Stomach (tissue), 9 donors: Measurements from ENCODE around the gene PEX3. TPM values are rescaled to one million over a fixed set of nuclear protein-coding genes. Genes with fewer than 3 reads are reported as not detected.

ENCODE experiments used
- DNase-seq, 2 donors: peaks; one replicate each; pipeline versions ENCODE4 v3.0.0 to v3.0.0-alpha.2; 2013 to 2019
- H3K27ac ChIP-seq, 5 donors: fragments of 200-600 bp in 4 of 5; sonication (generic) in 4 of 5; one replicate each; pipeline ENCODE4 v1.5.1; 2013 to 2019; ENCODE audit warnings: mild to moderate bottlenecking in 1 of 5, moderate library complexity in 1 of 5
- H3K27me3 ChIP-seq, 3 donors: fragments of 200-600 bp; sonication (generic); one replicate each; pipeline ENCODE4 v1.5.1; 2017 to 2019; ENCODE audit warnings: mixed run types in 1 of 3
- H3K36me3 ChIP-seq, 4 donors: fragments of 200-600 bp; sonication (generic); 1 replicate in 3 of 4; 2 replicates in 1 of 4; pipeline ENCODE4 v1.5.1; 2016 to 2019
- H3K4me1 ChIP-seq, 4 donors: fragments of 200-600 bp; sonication (generic); one replicate each; pipeline ENCODE4 v1.5.1; 2016 to 2019
- H3K4me3 ChIP-seq, 4 donors: fragments of 200-600 bp; sonication (generic) in 3 of 4; one replicate each; pipeline ENCODE4 v1.5.1; 2016 to 2019; ENCODE audit warnings: mild to moderate bottlenecking in 1 of 4
- H3K9me3 ChIP-seq, 4 donors: fragments of 200-600 bp; sonication (generic); one replicate each; pipeline ENCODE4 v1.5.1; 2016 to 2019
- EP300 ChIP-seq: sonication (generic); formaldehyde crosslinking; IDR thresholded peaks from one replicate; pipeline ENCODE4 v1.6.1; 2017; ENCODE audit warnings: antibody characterized with exemption
- POLR2A ChIP-seq, 4 donors: fragments of 450-650 bp; IDR thresholded peaks; one replicate each; pipeline ENCODE4 v1.6.1; 2016; ENCODE audit warnings: antibody characterized with exemption in 4 of 4, control low read depth in 2 of 4, mild to moderate bottlenecking in 1 of 4, moderate library complexity in 1 of 4
- POLR2AphosphoS5 ChIP-seq, 3 donors: sonication (generic); formaldehyde crosslinking; IDR thresholded peaks; one replicate each; pipeline ENCODE4 v1.6.1; 2016; ENCODE audit warnings: antibody characterized with exemption in 3 of 3
- WGBS, 5 donors: extraction: QIAGEN DNeasy Blood & Tissue Kit in 3 of 5; methylation state at CpG; one replicate each; pipeline versions ENCODE4 v1.1.5 to v1.1.7; 2013 to 2018; 5-methylcytosine and 5-hydroxymethylcytosine counted together
- intact Hi-C: fragments of 100-400 bp; cut with DNase I; formaldehyde crosslinking; loops from one replicate; pipeline ENCODE4 v1.15.1; 2023; ENCODE audit warnings: low total_unique reads
- polyA plus RNA-seq, 3 donors: library from polyadenylated mRNA; stranded (reverse); fragments of 200-250 nt; gene quantifications; one replicate each; pipeline ENCODE4 v1.2.3, GENCODE V29; 2013
- total RNA-seq, 5 donors: library from RNA; depleted of rRNA; stranded (reverse); fragments of >200 nt; gene quantifications; one replicate each; pipeline versions ENCODE4 v1.1.0 to v1.2.3, GENCODE V29; 2014 to 2016
- TF ChIP-seq, protein P1 (sequence below), 7 experiments: fragments of 450-650 bp in 4 of 7; fragments of 200-600 bp in 3 of 7; sonication (generic) in 3 of 7; IDR thresholded peaks; one replicate each; pipeline ENCODE4 v1.5.1; 2016 to 2019; ENCODE audit warnings: antibody characterized with exemption in 7 of 7, control low read depth in 2 of 7, mild to moderate bottlenecking in 1 of 7
- donor health status: healthy with polysubstance abuse.
- donor health status: Bipolar disorder and iron deficiency.
- donor health status: healthy.

The PEX3 gene
- total and polyA plus RNA-seq, 8 donors, result 0.58 to 32.3 (median 9.1) TPM

- H3K4me1 ChIP-seq, result peaks cover 0 to 4% (median 0%) of the 10 kb centered on the region in 4 donors
- H3K9me3 ChIP-seq, result no peaks in the 10 kb centered on the region
- H3K27me3 ChIP-seq, result no peaks in the 10 kb centered on the region
- H3K36me3 ChIP-seq, result peaks cover 10 to 97% (median 90%) of the 10 kb centered on the region in 4 donors
- no peak overlapping the region for H3K27ac ChIP-seq
- intact Hi-C loops, result no loop called here
- DNase-seq, result no peak
- no peak overlapping the region for H3K4me3 ChIP-seq
- no peak for TF ChIP-seq POLR2A (IDR thresholded peaks at IDR 0.05)
- TF ChIP-seq, protein P1, sequence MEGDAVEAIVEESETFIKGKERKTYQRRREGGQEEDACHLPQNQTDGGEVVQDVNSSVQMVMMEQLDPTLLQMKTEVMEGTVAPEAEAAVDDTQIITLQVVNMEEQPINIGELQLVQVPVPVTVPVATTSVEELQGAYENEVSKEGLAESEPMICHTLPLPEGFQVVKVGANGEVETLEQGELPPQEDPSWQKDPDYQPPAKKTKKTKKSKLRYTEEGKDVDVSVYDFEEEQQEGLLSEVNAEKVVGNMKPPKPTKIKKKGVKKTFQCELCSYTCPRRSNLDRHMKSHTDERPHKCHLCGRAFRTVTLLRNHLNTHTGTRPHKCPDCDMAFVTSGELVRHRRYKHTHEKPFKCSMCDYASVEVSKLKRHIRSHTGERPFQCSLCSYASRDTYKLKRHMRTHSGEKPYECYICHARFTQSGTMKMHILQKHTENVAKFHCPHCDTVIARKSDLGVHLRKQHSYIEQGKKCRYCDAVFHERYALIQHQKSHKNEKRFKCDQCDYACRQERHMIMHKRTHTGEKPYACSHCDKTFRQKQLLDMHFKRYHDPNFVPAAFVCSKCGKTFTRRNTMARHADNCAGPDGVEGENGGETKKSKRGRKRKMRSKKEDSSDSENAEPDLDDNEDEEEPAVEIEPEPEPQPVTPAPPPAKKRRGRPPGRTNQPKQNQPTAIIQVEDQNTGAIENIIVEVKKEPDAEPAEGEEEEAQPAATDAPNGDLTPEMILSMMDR (IDR thresholded peaks at IDR 0.05), result no peak
- TF ChIP-seq POLR2AphosphoS5 (IDR thresholded peaks at IDR 0.05), result no peak
- TF ChIP-seq EP300, result no peak
- 86 to 92% (median 90%) methylated on average over 2 of the region's 2 CpGs for WGBS, 5 donors
Measured at GRCh38 chr6:143501851-143502250, 51.2 kb downstream of the PEX3 start.

GRCh38 chr6:143504369-143504768, 53.8 kb downstream of the PEX3 start:
- H3K27ac ChIP-seq, result no peak overlapping the region
- H3K27me3 ChIP-seq, result no peaks in the 10 kb centered on the region
- no peak overlapping the region for H3K4me3 ChIP-seq
- H3K36me3 ChIP-seq, result peaks cover 6 to 77% (median 72%) of the 10 kb centered on the region in 4 donors
- WGBS, 5 donors, result 69 to 91% (median 84%) methylated on average over 1 of the region's 1 CpG
- no peak for TF ChIP-seq POLR2A (IDR thresholded peaks at IDR 0.05)
- TF ChIP-seq EP300, result no peak
- TF ChIP-seq, protein P1 (IDR thresholded peaks at IDR 0.05), result no peak
- no peak for TF ChIP-seq POLR2AphosphoS5 (IDR thresholded peaks at IDR 0.05)
- H3K4me1 ChIP-seq, result peaks cover 0 to 17% (median 8%) of the 10 kb centered on the region in 4 donors
- intact Hi-C loops, result no loop called here
- DNase-seq, result no peak
- H3K9me3 ChIP-seq, result no peaks in the 10 kb centered on the region

DNA sequence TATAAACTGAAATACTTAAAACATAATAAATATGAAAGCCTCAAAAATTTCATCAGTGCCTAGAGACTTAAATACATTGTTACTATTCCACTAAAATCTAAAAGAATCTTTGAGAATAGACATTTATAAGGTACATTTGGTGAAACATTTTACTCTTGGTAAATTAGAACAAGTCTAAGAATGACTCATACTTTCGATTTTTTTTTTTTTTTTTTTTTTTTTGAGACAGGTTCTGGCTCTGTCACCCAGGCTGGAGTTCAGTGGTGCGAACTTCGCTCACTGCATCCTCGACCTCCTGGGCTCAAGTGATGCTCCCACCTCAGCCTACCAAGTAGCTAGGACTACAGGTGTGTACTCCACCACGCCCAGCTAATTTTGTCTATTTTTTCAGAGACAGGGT, 54.5 kb downstream of the PEX3 start:
- intact Hi-C loops, result no loop called here
- Histone ChIP-seq H3K27ac (no peak overlapping the region), H3K27me3 (no peaks in the 10 kb centered on the region), H3K9me3 (no peaks in the 10 kb centered on the region), H3K36me3 (peaks cover 6 to 70% (median 64%) of the 10 kb centered on the region in 4 donors), H3K4me3 (no peak overlapping the region), H3K4me1 (peaks cover 0 to 24% (median 14%) of the 10 kb centered on the region in 4 donors)
- 80 to 88% (median 81%) methylated on average over 5 of the region's 5 CpGs for WGBS, 5 donors
- DNase-seq, result no peak
- TF ChIP-seq POLR2AphosphoS5 (IDR thresholded peaks at IDR 0.05), result no peak
- no peak for TF ChIP-seq POLR2A (IDR thresholded peaks at IDR 0.05)
- no peak for TF ChIP-seq EP300
- TF ChIP-seq, protein P1 (IDR thresholded peaks at IDR 0.05), result no peak

DNA sequence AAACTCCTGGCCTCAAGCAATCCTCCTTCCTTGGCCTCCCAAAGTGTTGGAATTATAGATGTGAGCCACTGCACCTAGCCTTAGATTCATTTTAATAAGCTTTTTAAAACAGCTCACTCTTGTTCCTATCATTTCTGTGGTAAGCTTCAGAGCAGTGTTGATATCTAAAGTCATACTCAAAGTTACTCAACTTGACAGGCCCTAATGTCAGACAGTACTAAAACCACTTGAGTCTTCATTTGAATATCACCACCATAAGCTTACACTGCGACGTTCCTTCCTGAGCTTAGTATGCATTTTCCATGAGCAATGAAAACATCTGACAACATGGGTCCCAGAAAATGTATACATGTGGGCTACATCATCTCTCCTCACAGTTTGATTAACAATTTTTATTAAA, 54.9 kb downstream of the PEX3 start:
- intact Hi-C loops, result no loop called here

More for the DNA sequence above, 54.9 kb downstream of the PEX3 start:
- Histone ChIP-seq H3K4me3 (no peak overlapping the region), H3K27me3 (no peaks in the 10 kb centered on the region), H3K27ac (no peak overlapping the region), H3K9me3 (no peaks in the 10 kb centered on the region), H3K4me1 (peaks cover 3 to 28% (median 16%) of the 10 kb centered on the region in 4 donors), H3K36me3 (peaks cover 6 to 66% (median 60%) of the 10 kb centered on the region in 4 donors)
- WGBS, 5 donors, result 89 to 94% (median 92%) methylated on average over 2 of the region's 2 CpGs
- TF ChIP-seq, protein P1 (IDR thresholded peaks at IDR 0.05), result no peak
- TF ChIP-seq POLR2A (IDR thresholded peaks at IDR 0.05) (no peak), EP300 (no peak), POLR2AphosphoS5 (IDR thresholded peaks at IDR 0.05) (no peak)
- DNase-seq, result no peak
